COLO668 (cell line): ENCODE measurements around the gene SLC35G2.
"Not testable (repeated sequence)": the region's sequence is repeated elsewhere in the genome, so short reads cannot be mapped to it uniquely, and the experiment has no call there.

Experiments used
- DNase-seq: peaks from one replicate; lab custom pipeline; 2025; ENCODE audit not compliant: unreplicated experiment; lab: John Stamatoyannopoulos, UW

The SLC35G2 gene

GRCh38 chr3:136835089-136835812, 16.3 kb downstream of the SLC35G2 start:
- no peak for DNase-seq

GRCh38 chr3:136835813-136836510, 17.0 kb downstream of the SLC35G2 start:
- DNase-seq: no peak

- no peak for DNase-seq
Observed at GRCh38 chr3:136836511-136837156, 17.7 kb downstream of the SLC35G2 start.

GRCh38 chr3:136838641-136839555, 20.0 kb downstream of the SLC35G2 start:
- no peak for DNase-seq

GRCh38 chr3:136839556-136839931, 20.6 kb downstream of the SLC35G2 start:
- DNase-seq: no peak

- no peak for DNase-seq
Observed at GRCh38 chr3:136840252-136840651, 21.3 kb downstream of the SLC35G2 start.

- DNase-seq: no peak
Observed at GRCh38 chr3:136842294-136842693, 23.4 kb downstream of the SLC35G2 start.

- no peak for DNase-seq
Observed at GRCh38 chr3:136844724-136845123, 25.8 kb downstream of the SLC35G2 start.

GRCh38 chr3:136852180-136852579, 33.3 kb downstream of the SLC35G2 start:
- no peak for DNase-seq

- no peak for DNase-seq
Observed at GRCh38 chr3:136856665-136857064, 37.7 kb downstream of the SLC35G2 start.

- DNase-seq: no peak
Observed at GRCh38 chr3:136858381-136858780, 39.5 kb downstream of the SLC35G2 start.

- DNase-seq: no peak
Observed at GRCh38 chr3:136860541-136860940, 41.6 kb downstream of the SLC35G2 start.

- DNase-seq: peak; percentile 94
Observed at GRCh38 chr3:136861890-136862616, 43.1 kb downstream of the SLC35G2 start, which contains the start of gene NCK1. Gene NCK1, plus strand, starts transcription at chr3:136862208. Its CDS starts 65,794 bp downstream, at chr3:136928002.

GRCh38 chr3:136862617-136863322, 43.8 kb downstream of the SLC35G2 start:
- peak; percentile 52 for DNase-seq

- no peak for DNase-seq
Observed at GRCh38 chr3:136869282-136869681, 50.4 kb downstream of the SLC35G2 start.

- not testable (repeated sequence) for DNase-seq
Observed at GRCh38 chr3:136872258-136872657, 53.3 kb downstream of the SLC35G2 start.

GRCh38 chr3:136879510-136879909, 60.6 kb downstream of the SLC35G2 start:
- DNase-seq: not testable (repeated sequence)

GRCh38 chr3:136882571-136882970, 63.6 kb downstream of the SLC35G2 start:
- DNase-seq: no peak

- DNase-seq: no peak
Observed at GRCh38 chr3:136883967-136884720, 65.2 kb downstream of the SLC35G2 start.
